ENCODE measurements around the gene KCNQ1.

KCNQ1 gene

GRCh38 chr11:2409611-2410468 lies 35.0 kb upstream of the KCNQ1 start:
- no peak for DNase-seq (ENCODE audit: low read depth in 2 of 2)

- DNase-seq (ENCODE audit: low read depth in 2 of 2) = no peak
These were observed 34.2 kb upstream of the KCNQ1 start for GRCh38 chr11:2410616-2411015.

GRCh38 chr11:2411446-2412305 lies 33.1 kb upstream of the KCNQ1 start:
- no peak for DNase-seq (ENCODE audit: low read depth in 2 of 2)

- DNase-seq (ENCODE audit: low read depth in 2 of 2) = no peak
These were observed 32.5 kb upstream of the KCNQ1 start for GRCh38 chr11:2412323-2412722.

GRCh38 chr11:2413742-2414579 lies 30.8 kb upstream of the KCNQ1 start:
- DNase-seq (ENCODE audit: low read depth in 2 of 2) = no peak

GRCh38 chr11:2414616-2415015 lies 30.2 kb upstream of the KCNQ1 start:
- no peak for DNase-seq (ENCODE audit: low read depth in 2 of 2)

GRCh38 chr11:2415171-2415570 lies 29.6 kb upstream of the KCNQ1 start:
- DNase-seq (ENCODE audit: low read depth in 2 of 2) = no peak

- no peak for DNase-seq (ENCODE audit: low read depth in 2 of 2)
These were observed 29.0 kb upstream of the KCNQ1 start for GRCh38 chr11:2415601-2416380.

GRCh38 chr11:2416765-2417164 lies 28.0 kb upstream of the KCNQ1 start:
- no peak for DNase-seq (ENCODE audit: low read depth in 2 of 2)

GRCh38 chr11:2417856-2418692 lies 26.7 kb upstream of the KCNQ1 start:
- DNase-seq (ENCODE audit: low read depth in 2 of 2) = no peak

- no peak for DNase-seq (ENCODE audit: low read depth in 2 of 2)
These were observed 26.0 kb upstream of the KCNQ1 start for GRCh38 chr11:2418693-2419360.

GRCh38 chr11:2419638-2420501 lies 24.9 kb upstream of the KCNQ1 start:
- DNase-seq (ENCODE audit: low read depth in 2 of 2) = peak; percentile 39 to 46

- peak in 1 of 2 donors; percentile 45 for DNase-seq (ENCODE audit: low read depth in 2 of 2)
These were observed 24.1 kb upstream of the KCNQ1 start for GRCh38 chr11:2420502-2421225.

- DNase-seq (ENCODE audit: low read depth in 2 of 2) = no peak
These were observed 23.4 kb upstream of the KCNQ1 start for GRCh38 chr11:2421226-2421994.

GRCh38 chr11:2421996-2422395 lies 22.8 kb upstream of the KCNQ1 start:
- no peak for DNase-seq (ENCODE audit: low read depth in 2 of 2)

GRCh38 chr11:2422461-2423156 lies 22.2 kb upstream of the KCNQ1 start:
- DNase-seq (ENCODE audit: low read depth in 2 of 2) = no peak

All from stimulated activated CD8-positive, alpha-beta memory T cell treated with anti-CD3 and anti-CD28 coated beads, Interleukin-15, amount 100 ng/mL, for 48 hours (primary cell).